HCT116 (cell line): ENCODE data around the gene TMEM229A.

ENCODE experiments used
- ATF3 ChIP-seq: IDR thresholded peaks from 2 replicates; pipeline ENCODE4 v1.6.1; 2012
- CEBPB ChIP-seq: IDR thresholded peaks from 2 replicates; pipeline ENCODE4 v1.6.1; 2012; ENCODE audit warnings: low read depth
- EGR1 ChIP-seq: IDR thresholded peaks from 2 replicates; pipeline ENCODE4 v1.6.1; 2012; ENCODE audit warnings: low read depth
- EZH2 ChIP-seq: fragments of 200-600 bp; sonication (generic); IDR thresholded peaks from 2 replicates; pipeline ENCODE4 v1.6.1; 2017; ENCODE audit warnings: antibody characterized with exemption, mixed run types
- POLR2A ChIP-seq: IDR thresholded peaks from 2 replicates; pipeline ENCODE4 v1.7.0; 2011; ENCODE audit warnings: borderline replicate concordance; ENCODE audit not compliant: insufficient read depth, insufficient read length; ENCODE audit errors: extremely low read depth
- SP1 ChIP-seq: IDR thresholded peaks from 2 replicates; pipeline ENCODE4 v1.6.1; 2012; ENCODE audit warnings: low read depth
- YY1 ChIP-seq: IDR thresholded peaks from 2 replicates; pipeline ENCODE4 v1.6.1; 2011; ENCODE audit warnings: low read length, low read depth, moderate library complexity, mild to moderate bottlenecking; ENCODE audit not compliant: insufficient replicate concordance; ENCODE audit errors: extremely low read depth
- ZFX ChIP-seq: fragments of 450-650 bp; IDR thresholded peaks from 2 replicates; pipeline ENCODE4 v1.6.1; 2017
- ZNF274 ChIP-seq: fragments of 200-500 bp; sonication (Bioruptor generic); IDR thresholded peaks from 2 replicates; pipeline ENCODE4 v1.6.1; 2014; ENCODE audit warnings: mild to moderate bottlenecking, low read depth, low read length, inconsistent platforms
- TF ChIP-seq, protein P1 (sequence below), 3 experiments: fragments of 200-600 bp in 1 of 3; sonication (generic) in 1 of 3; IDR thresholded peaks in 2 of 3; conservative IDR thresholded peaks in 1 of 3; 2 replicates each; pipeline ENCODE4 v1.5.1; 2012 to 2017; ENCODE audit warnings: low read depth in 2 of 3, low read length in 2 of 3, antibody characterized with exemption in 1 of 3, borderline replicate concordance in 1 of 3, control low read depth in 1 of 3, mild to moderate bottlenecking in 1 of 3, mixed read lengths in 1 of 3, mixed run types in 1 of 3, moderate library complexity in 1 of 3; ENCODE audit not compliant: insufficient read depth in 1 of 3
- TF ChIP-seq, protein P2 (sequence below): IDR thresholded peaks from 2 replicates; pipeline ENCODE4 v1.6.1; 2012

DNA sequence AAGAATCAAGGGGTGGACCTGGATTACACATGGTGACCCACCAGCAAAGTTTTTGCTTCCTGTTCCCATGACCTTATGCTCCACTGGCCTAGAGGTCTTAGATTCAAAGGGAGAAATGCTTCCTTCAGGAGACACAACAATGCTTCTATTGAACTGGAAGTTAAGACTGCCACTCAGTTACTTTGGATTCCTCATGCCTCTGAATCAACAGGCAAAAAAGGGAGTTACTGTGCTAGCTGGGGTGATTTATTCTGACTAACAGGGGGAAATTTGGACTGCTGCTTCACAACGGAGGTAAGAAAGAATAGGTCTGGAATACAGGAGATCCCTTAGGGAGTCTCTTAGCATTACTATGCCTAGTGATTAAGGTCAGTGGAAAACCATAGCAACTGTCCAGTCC, 10.3 kb downstream of the TMEM229A start:
- TF ChIP-seq POLR2A (no peak), EGR1 (no peak), ZFX (no peak), ZNF274 (no peak), EZH2 (no peak), YY1 (no peak), SP1 (no peak), CEBPB (no peak), ATF3 (no peak)
- TF ChIP-seq, protein P1, sequence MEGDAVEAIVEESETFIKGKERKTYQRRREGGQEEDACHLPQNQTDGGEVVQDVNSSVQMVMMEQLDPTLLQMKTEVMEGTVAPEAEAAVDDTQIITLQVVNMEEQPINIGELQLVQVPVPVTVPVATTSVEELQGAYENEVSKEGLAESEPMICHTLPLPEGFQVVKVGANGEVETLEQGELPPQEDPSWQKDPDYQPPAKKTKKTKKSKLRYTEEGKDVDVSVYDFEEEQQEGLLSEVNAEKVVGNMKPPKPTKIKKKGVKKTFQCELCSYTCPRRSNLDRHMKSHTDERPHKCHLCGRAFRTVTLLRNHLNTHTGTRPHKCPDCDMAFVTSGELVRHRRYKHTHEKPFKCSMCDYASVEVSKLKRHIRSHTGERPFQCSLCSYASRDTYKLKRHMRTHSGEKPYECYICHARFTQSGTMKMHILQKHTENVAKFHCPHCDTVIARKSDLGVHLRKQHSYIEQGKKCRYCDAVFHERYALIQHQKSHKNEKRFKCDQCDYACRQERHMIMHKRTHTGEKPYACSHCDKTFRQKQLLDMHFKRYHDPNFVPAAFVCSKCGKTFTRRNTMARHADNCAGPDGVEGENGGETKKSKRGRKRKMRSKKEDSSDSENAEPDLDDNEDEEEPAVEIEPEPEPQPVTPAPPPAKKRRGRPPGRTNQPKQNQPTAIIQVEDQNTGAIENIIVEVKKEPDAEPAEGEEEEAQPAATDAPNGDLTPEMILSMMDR (IDR thresholded peaks at IDR 0.05 in 2 of 3, conservative IDR thresholded peaks at IDR 0.05 in 1 of 3; ENCODE audit: borderline replicate concordance in 1 of 3, insufficient read depth in 1 of 3, low read depth in 2 of 3, low read length in 2 of 3): no peak
- TF ChIP-seq, protein P2, sequence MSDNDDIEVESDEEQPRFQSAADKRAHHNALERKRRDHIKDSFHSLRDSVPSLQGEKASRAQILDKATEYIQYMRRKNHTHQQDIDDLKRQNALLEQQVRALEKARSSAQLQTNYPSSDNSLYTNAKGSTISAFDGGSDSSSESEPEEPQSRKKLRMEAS: no peak
